Stimulated activated CD8-positive, alpha-beta memory T cell treated with anti-CD3 and anti-CD28 coated beads, Interleukin-12 subunit alpha, Interleukin-12 subunit beta, amount 100 ng/mL, for 24 hours (primary cell): ENCODE measurements around the gene C16orf90.
"Not testable (repeated sequence)": the region's sequence is repeated elsewhere in the genome, so short reads cannot be mapped to it uniquely, and the experiment has no call there.

Source experiments
- DNase-seq: peaks from one replicate; pipeline ENCODE4 v3.0.0-alpha.2; 2020; ENCODE audit errors: extremely low read depth

C16orf90 gene

GRCh38 chr16:3484318-3485096 is 10.8 kb downstream of the C16orf90 start:
- DNase-seq, result no peak

GRCh38 chr16:3482659-3483241 is 12.5 kb downstream of the C16orf90 start:
- no peak for DNase-seq

GRCh38 chr16:3481696-3482658 is 13.3 kb downstream of the C16orf90 start:
- no peak for DNase-seq

- DNase-seq, result no peak
These were observed 14.2 kb downstream of the C16orf90 start for GRCh38 chr16:3480901-3481695.

- DNase-seq, result no peak
These were observed 15.6 kb downstream of the C16orf90 start for GRCh38 chr16:3479654-3480216.

GRCh38 chr16:3478242-3478925 is 16.9 kb downstream of the C16orf90 start:
- DNase-seq, result no peak

GRCh38 chr16:3476409-3476808 is 18.9 kb downstream of the C16orf90 start:
- no peak for DNase-seq

GRCh38 chr16:3475604-3476375 is 19.5 kb downstream of the C16orf90 start:
- DNase-seq, result no peak

- not testable (repeated sequence) for DNase-seq
These were observed 20.4 kb downstream of the C16orf90 start for GRCh38 chr16:3474870-3475269.

- no peak for DNase-seq
These were observed 21.0 kb downstream of the C16orf90 start for GRCh38 chr16:3474136-3474779.

- not testable (repeated sequence) for DNase-seq
These were observed 21.7 kb downstream of the C16orf90 start for GRCh38 chr16:3473596-3473943.

GRCh38 chr16:3472878-3473595 is 22.3 kb downstream of the C16orf90 start:
- no peak for DNase-seq

- DNase-seq, result no peak
These were observed 23.6 kb downstream of the C16orf90 start for GRCh38 chr16:3471518-3472176.

GRCh38 chr16:3470723-3471122 is 24.6 kb downstream of the C16orf90 start:
- no peak for DNase-seq

GRCh38 chr16:3469736-3470135 is 25.6 kb downstream of the C16orf90 start:
- no peak for DNase-seq

GRCh38 chr16:3468501-3468900 is 26.8 kb downstream of the C16orf90 start:
- DNase-seq, result no peak

GRCh38 chr16:3467921-3468320 is 27.4 kb downstream of the C16orf90 start:
- no peak for DNase-seq

GRCh38 chr16:3467182-3467581 is 28.1 kb downstream of the C16orf90 start:
- DNase-seq, result no peak
